GM12801 (cell line): ENCODE data around the gene PHRF1.

Experiments used
- CTCF ChIP-seq: IDR thresholded peaks from one replicate; pipeline ENCODE4 v1.5.1; 2011; ENCODE audit warnings: control low read depth; ENCODE audit not compliant: insufficient read length; ENCODE audit errors: extremely low read depth

The PHRF1 gene

GRCh38 chr11:557328-558132, 18.7 kb upstream of the PHRF1 start:
- TF ChIP-seq CTCF = no peak

GRCh38 chr11:558503-558902, 17.8 kb upstream of the PHRF1 start:
- no peak for TF ChIP-seq CTCF

GRCh38 chr11:559020-559620, 17.1 kb upstream of the PHRF1 start:
- no peak for TF ChIP-seq CTCF

GRCh38 chr11:559712-560304, 16.5 kb upstream of the PHRF1 start:
- no peak for TF ChIP-seq CTCF

- TF ChIP-seq CTCF = no peak
These were observed 15.7 kb upstream of the PHRF1 start, which contains the start of the genes LMNTD2 and RASSF7 for GRCh38 chr11:560305-561147. Gene LMNTD2 (minus strand): TSS chr11:560738. CDS start chr11:560716, 22 bp downstream. Gene RASSF7 (plus strand): TSS chr11:560970. CDS start chr11:561769, 799 bp downstream.

- TF ChIP-seq CTCF = no peak
These were observed 14.9 kb upstream of the PHRF1 start for GRCh38 chr11:561148-562003.
